AG04449 (cell line): ENCODE measurements around the gene KIFC3.

Experiments used
- CTCF ChIA-PET: fragments of 350-600 bp; formaldehyde crosslinking; extraction: SDS; loops from one replicate; lab custom pipeline; 2021; ENCODE audit warnings: antibody characterized with exemption; lab: Yijun Ruan, JAX
- POLR2A ChIA-PET: fragments of 400-600, 350-600 bp; formaldehyde crosslinking; extraction: SDS; loops from one replicate; lab custom pipeline; 2020; ENCODE audit warnings: antibody characterized with exemption, inconsistent platforms; lab: Yijun Ruan, JAX
- DNase-seq: peaks from one replicate; pipeline ENCODE4 v3.0.0-alpha.2; 2010; ENCODE audit warnings: low read depth, low spot score
- H3K4me3 ChIP-seq: 2 replicates; pipeline ENCODE4 v1.5.1; 2011; ENCODE audit warnings: low read depth, mild to moderate bottlenecking, control low read depth, low read length
- TF ChIP-seq, protein P1 (sequence below): IDR thresholded peaks from one replicate; pipeline ENCODE4 v1.5.1; 2011; ENCODE audit warnings: mild to moderate bottlenecking, moderate library complexity, low read length, control low read depth, inconsistent platforms; ENCODE audit not compliant: insufficient read depth; ENCODE audit errors: missing control alignments

The KIFC3 gene

DNA sequence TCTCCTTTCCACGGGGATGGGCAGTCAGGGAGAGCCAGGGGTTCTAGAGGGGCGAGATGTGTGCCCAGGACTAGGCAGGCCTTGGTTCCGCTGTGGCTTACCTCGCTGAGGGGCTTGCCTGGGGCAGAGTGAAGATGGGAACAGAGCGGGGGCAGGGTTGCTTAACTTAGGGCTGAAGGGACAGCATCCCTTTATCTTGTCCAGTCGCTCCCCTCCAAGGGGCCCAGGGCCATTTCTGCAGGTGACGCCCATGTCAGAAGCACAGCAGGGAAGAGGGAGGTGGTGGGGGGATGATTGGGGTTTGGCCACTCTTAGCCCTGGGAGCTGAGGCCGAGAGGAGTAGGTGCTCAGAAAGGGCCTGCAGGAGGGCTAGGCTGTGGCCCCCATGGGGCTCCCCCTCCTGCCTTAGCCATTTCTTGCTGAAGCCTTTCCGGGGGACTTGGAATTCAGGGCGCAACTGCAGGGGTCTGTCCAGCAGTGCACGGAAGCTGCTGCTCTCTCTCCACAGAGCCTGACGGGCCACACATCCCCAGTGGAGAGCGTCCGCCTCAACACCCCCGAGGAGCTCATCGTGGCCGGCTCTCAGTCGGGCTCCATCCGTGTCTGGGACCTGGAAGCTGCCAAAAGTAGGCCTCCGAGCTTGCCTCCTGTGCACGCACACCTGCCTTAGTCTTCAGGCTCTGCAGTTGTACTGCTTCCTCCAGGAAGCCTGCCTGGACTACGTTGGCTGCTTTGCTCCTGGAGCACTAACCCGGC is 58.2 kb downstream of the KIFC3 start:
- ChIA-PET CTCF (interaction anchor here (2.2 to 6.5 kb wide), 2 partner anchors 13 to 168 kb away, joined by 5 to 45 read pairs; no protein-coding TSS in a partner anchor), POLR2A (no interaction called here)
- TF ChIP-seq, protein P1, sequence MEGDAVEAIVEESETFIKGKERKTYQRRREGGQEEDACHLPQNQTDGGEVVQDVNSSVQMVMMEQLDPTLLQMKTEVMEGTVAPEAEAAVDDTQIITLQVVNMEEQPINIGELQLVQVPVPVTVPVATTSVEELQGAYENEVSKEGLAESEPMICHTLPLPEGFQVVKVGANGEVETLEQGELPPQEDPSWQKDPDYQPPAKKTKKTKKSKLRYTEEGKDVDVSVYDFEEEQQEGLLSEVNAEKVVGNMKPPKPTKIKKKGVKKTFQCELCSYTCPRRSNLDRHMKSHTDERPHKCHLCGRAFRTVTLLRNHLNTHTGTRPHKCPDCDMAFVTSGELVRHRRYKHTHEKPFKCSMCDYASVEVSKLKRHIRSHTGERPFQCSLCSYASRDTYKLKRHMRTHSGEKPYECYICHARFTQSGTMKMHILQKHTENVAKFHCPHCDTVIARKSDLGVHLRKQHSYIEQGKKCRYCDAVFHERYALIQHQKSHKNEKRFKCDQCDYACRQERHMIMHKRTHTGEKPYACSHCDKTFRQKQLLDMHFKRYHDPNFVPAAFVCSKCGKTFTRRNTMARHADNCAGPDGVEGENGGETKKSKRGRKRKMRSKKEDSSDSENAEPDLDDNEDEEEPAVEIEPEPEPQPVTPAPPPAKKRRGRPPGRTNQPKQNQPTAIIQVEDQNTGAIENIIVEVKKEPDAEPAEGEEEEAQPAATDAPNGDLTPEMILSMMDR: no peak
- H3K4me3 ChIP-seq: no peak overlapping the region
- no peak for DNase-seq

DNA sequence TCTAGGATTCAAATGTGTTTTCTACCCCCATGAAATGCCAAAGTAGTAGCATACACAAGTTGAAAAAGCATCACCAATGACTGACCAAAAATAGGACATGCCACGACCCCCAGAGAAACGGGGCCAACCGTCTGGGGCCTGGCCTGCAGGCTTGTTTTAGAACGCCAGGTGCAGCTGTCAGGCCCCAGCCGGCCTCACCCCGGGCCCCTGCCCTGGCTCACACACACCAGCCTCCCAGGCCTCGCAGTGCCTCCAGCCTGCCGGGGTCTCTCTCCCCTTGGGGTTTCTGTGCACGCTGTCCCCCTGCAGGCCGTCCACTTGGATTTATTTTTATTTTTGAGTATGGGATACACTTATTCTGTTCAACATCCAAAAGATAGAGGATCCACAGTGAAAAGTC is 58.8 kb downstream of the KIFC3 start:
- no peak for DNase-seq
- H3K4me3 ChIP-seq: no peak overlapping the region
- ChIA-PET CTCF (interaction anchor here (6.5 kb wide), 1 partner anchor 14 kb away, joined by 45 read pairs; no protein-coding TSS in a partner anchor), POLR2A (no interaction called here)
- TF ChIP-seq, protein P1: no peak

DNA sequence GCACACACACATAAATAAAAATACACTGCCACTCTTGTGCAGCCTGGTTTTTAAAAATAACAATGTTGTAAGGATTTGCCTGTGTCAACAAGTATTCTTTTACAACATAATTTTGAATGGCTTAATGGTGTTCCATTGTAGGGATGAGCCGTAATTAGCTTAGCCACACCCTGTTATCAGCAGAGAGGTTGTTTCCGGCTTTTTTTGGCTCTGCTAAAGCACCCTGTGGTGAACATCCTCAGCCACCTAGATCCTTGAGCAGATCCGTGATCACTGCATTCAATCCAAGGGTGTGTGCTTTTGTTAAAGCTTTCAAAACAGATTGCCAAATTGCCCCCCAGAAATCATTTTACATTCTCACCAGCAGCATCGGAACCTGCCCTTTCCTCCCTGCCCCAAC is 59.7 kb downstream of the KIFC3 start:
- no peak for DNase-seq
- CTCF ChIA-PET: interaction anchor here (1.2 to 1.5 kb wide), 2 partner anchors 9 to 15 kb away, joined by 3 to 7 read pairs; no protein-coding TSS in a partner anchor
- TF ChIP-seq, protein P1: no peak
- POLR2A ChIA-PET: interaction anchor here (0.7 kb wide), 1 partner anchor 208 kb away, joined by 3 read pairs; no protein-coding TSS in a partner anchor
- no peak overlapping the region for H3K4me3 ChIP-seq

DNA sequence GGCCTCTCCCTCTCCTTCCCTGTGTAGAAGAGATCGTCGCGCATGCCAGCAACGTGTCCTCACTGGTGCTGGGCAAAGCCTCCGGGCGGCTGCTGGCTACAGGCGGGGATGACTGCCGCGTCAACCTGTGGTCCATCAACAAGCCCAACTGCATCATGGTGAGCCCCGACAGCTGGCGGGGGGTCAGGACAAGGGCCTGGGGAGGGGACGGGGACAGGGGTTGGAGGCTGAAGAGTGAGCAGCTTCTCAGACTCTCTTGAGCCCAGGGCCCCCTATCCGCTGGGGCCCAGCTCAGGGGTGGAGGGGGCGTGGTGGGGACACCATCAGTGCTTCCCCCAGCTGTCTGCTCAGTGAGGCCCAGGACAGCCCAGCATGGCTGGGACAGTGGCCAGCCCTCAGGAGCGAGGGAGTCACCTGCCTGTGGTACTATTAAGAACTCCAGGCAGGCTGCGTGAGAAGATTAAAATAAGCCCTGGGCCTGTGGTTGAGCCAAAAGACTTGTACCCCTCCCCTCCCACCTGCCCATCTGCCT is 60.6 kb downstream of the KIFC3 start:
- no peak overlapping the region for H3K4me3 ChIP-seq
- ChIA-PET POLR2A (no interaction called here), CTCF (interaction anchor here (0.6 to 1.5 kb wide), 2 partner anchors 15 to 259 kb away, joined by 3 to 7 read pairs; partner anchors contain the start of genes USB1 and ZNF319)
- TF ChIP-seq, protein P1: no peak
- DNase-seq: no peak

DNA sequence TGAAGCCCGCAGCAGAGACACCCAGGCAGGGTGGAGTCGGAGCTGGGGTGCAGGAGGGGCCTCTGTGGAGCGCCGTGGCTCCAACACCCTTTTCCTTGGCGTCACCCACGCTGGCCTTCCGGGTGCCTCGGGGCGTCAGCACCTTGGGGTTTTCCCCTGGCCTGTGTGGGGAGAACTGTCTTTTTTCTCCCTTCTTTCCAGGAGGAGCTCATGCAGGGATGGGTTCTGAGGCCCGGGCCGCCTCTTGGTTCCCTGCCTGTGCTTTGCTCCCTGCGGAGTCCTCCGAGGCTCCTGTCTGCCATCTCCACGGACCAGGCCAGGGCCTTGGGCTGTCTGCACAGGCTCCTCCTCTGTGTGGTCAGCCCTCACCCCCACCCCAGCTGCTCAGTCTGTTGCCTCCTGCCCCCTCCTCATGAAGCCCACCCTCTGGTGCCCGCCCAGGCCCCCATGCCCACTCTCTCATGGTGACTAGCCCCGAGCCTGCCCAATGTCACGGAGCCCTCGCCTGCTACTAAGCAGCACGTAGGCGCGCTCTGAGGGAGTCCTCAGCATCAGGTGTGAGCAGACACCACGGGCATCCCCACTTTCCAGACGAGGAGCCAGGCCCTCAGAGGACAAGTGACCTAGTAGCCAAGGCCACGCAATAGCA is 61.7 kb downstream of the KIFC3 start:
- POLR2A ChIA-PET: no interaction called here
- H3K4me3 ChIP-seq: no peak overlapping the region
- TF ChIP-seq, protein P1: no peak
- DNase-seq: no peak
- CTCF ChIA-PET: interaction anchor here (0.7 to 0.8 kb wide), 2 partner anchors 17 to 164 kb away, joined by 3 to 4 read pairs; no protein-coding TSS in a partner anchor
